Right renal pelvis (tissue), 4 donors: Measurements from ENCODE around the gene MSANTD2. TPM values are rescaled to one million over a fixed set of nuclear protein-coding genes. Genes with fewer than 3 reads are reported as not detected.
"Not testable (repeated sequence)": the region's sequence is repeated elsewhere in the genome, so short reads cannot be mapped to it uniquely, and the experiment has no call there.

Experiments
- DNase-seq, 4 donors: peaks; one replicate each; pipeline ENCODE4 v3.0.0-alpha.2; 2013; ENCODE audit warnings: low read depth in 4 of 4, low spot score in 3 of 4, missing footprints in 1 of 4
- polyA plus RNA-seq, 4 donors: library from polyadenylated mRNA; unstranded; fragments of 120-200 nt; gene quantifications; one replicate each; pipeline ENCODE4 v1.2.1, GENCODE V29; 2013; ENCODE audit not compliant: insufficient read length in 4 of 4

Gene MSANTD2
- polyA plus RNA-seq, 4 donors = 25.4 to 39.9 (median 27.5) TPM

DNA sequence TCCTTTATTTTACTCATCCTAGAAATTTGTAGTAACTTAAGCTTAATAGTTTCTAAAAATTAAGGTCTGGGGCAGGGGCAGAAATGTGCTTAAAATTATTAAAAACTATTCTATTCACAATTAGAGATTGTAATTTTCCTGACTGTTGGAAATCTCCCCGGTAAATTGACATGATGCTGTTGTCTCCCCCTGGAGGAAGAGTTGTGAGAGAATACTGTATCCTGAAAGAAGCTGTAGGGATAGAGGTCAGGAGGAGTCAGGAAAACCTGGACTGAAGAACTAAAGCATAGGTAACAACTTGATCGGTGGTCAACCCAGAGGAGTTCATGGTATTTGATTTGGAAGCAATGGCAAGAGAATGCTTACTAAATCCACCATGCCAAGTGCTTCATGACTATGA, 21.9 kb downstream of the MSANTD2 start:
- DNase-seq = no peak

DNA sequence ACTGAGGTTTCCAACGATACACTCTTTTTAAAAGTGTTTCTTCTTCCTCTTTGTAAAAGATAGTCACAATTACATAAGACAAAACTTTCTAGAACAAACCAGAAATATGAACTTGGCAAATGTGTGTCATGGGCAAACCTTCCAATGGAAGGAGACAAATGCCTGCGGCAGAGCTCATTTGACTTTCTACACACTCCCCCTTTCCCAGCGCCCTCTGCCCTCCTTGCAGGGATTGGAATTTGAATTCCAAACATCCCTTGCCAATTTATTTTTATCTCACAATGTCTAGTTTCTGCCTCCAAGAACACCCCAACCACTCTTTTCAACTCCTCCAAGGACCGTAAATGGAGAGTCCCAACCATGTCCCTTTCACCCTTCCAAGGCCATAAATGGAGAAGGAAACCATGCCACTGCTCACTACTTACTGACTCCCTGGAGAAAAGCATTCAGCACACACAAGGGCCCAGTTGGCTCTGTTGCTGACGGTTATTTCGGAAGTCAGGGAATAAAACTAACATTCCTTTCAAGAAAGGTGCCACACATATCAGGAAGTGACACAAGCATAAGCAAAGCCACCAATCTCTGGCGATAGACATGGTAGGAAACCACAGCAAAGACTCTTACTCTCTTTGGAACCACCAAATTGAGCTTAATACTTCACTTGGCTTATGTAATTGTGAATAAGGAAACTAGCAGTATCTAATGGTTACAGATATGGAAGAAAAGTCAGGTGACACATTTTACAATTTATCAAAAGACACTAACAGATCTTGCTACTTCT, 23.2 kb downstream of the MSANTD2 start:
- no peak for DNase-seq

DNA sequence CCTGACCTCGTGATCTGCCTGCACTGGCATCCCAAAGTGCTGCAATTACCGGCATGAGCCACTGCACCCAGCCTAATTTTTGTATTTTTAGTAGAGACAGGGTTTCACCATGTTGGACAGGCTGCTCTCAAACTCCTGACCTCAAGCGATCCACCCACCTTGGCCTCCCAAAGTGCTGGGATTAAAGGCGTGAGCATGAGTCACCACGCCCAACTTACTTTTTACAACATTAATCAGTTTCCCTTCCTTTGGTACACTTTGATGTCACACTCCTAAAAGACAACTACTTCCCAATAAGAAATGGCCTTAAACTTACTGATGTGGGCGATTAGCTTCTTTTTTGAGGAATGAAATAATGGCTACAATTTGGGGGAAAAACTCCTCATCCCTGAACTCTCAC, 29.2 kb downstream of the MSANTD2 start:
- DNase-seq = not testable (repeated sequence)

DNA sequence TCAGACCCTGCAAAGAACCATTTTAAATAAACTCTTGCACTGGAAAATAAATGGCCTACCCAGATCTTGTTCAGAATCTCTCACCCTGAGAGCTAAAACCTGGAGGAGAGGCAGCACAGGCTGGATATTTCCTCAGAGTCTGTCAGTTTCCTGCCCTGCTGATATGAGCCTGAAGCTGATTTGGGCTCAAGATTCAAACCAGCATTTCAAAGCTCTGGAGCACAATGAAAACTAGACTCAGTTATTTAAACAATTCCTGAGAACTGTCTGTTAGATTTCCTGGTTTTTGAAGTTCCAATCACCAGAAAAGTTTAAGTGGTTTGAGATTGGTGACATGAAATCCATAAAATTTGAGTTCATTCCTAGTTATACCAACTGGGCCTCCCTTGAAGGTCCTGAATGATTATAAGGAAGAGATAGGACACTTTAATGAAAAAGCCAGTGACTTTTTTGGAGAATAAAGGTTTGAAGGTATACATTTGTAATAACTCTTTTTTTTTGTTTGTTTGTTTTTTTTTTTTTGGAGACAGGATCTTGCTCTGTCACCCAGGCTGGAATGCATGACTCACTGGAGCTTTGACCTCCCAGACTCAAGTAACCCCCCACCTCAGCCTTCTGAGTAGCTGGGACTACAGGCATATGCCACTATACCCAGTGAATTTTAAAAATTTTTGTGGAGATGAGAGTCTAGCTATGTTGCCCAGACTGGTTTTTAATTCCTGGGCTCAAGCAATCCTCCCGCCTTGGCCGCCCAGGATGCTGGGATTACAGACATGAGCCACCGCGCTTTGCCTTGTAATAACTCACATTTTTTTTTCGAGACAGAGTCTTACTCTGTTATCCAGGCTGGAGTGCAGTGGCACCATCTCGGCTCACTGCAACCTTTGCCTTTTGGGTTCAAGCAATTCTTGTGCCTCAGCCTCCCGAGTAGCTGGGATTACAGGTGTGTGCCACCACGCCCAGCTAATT, 30.1 kb downstream of the MSANTD2 start:
- no peak for DNase-seq

DNA sequence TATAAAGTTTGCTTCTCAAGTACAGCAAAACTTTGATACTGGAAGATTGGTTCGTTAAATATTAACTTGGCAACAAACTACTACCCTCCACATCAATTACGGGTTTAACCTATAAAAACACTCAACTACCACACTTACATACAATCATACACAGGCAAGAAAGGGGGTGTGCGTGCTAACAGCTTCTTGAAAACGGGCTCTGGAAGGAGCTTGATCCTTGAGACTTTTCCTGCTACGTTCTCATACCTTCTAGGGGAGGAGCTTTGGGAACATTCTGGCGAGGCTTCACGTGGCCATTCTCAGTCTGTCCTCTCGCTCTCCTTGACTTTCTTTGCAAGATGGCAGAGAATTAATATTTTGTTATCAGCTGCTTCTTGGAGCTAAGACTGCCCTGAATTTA, 31.3 kb downstream of the MSANTD2 start:
- DNase-seq = no peak

DNA sequence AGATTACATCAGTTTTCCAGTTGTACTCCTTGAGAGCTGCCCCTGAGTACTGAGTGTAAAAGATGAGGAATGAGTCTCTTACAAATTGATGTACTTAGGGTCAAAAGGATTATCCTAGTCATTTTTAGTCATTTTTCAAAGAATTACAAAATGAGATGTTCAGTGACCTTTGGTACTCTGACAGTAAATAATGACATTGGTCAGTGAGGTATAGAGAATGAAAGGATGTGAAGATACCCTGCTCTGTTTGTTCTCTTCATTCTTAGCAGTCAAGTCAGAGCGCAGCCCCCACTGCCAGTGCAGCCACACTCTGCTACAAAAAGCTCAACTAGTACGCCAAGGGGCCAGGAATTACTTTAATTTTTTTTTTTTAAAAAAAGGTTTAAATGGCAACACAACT, 34.0 kb downstream of the MSANTD2 start:
- DNase-seq = no peak

DNA sequence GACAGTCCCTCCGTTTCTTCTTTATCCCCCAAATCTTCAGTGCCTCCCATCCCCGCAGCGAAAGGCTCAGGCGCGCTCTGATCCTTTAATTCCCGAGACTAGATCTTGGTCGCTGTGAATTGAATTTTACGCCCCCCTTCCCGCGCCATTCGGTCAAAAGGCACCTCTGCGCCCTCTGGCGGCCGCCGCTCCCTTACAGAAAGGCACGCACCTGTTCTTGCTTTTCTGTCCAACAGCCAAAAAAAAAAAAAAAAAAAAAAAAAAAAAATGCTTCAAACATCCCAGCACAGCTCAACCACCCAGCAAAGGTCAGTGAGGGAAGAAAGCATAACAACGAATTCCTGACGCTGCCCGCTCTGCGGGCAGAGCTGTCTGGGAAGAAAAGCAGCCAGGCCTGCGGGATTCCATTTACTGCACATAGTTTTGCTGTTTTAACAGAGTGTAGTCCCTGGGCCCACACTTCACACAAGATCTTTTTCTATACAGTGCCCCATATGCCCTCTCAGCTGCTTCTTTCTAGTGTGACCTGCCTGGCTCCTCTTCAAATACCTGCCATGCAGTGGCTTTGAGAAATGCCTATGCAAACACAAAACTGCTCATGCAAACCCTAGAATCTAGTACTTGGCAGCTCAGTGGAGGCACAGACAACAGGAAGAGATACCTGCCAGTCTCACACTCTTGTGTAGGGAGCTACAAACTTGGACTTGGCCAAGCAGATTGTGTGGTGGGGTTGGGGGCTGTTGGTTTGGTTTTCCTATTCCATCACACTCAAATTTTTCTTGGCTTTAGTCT, 36.9 kb downstream of the MSANTD2 start:
- peak in 2 of 4 donors; percentile 76 for DNase-seq

DNA sequence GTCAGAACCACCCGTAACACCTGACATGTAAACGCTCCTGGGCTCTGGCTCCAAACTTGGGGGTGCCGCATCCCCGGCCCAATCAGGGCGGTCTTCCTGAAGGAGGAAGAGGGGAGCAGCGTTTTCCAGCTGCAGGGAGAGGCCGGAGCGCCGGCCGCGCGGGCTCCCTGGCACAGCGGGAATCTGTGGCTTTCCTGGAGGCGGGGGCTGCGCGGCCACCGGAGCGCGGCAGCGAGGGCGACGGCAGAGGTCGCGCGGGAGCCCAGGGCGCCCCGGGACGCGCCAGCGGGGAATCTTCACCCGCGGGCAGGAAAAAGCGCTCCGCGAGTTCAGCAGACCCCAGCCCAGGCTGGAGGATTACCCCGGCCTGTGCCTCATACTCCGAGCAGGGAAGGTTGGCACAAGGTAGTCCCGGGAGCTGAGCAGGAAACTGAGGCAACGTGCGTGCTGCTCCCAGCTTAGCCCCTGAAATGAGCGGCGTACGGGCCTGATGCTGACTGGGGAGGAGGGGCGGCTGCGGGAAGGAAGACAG, 37.5 kb downstream of the MSANTD2 start:
- no peak for DNase-seq

DNA sequence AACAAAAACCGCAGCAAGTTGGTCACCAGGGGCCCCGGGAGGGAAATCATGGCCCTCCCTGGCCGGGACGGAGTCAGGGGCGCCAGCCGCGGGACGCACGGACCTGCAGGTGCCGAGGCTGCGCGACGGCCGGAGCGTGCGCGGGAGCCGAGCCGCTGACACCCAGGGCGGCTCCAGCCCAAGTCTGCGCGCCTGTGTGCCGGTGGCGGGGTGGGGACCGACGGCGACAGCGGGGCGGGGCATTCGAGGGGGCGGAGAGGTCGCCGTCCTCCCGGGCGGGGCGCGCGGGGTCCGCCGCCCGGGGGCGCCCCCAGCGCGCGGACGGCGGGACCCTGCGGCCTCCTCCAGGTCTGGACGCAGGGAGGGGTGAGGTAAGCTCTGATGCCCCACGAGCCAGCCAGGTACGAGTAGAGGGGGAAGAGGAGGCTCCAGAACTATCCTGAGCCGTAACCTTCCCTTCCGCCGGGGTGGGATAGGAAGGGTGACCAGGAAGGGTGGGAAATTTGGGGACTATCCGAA, 38.0 kb downstream of the MSANTD2 start, which contains the start of gene ESAM:
ESAM (minus strand) TSS at position 186 of the 519 bp plus-strand sequence; CDS start at position 50, 136 bp downstream.
- no peak for DNase-seq

DNA sequence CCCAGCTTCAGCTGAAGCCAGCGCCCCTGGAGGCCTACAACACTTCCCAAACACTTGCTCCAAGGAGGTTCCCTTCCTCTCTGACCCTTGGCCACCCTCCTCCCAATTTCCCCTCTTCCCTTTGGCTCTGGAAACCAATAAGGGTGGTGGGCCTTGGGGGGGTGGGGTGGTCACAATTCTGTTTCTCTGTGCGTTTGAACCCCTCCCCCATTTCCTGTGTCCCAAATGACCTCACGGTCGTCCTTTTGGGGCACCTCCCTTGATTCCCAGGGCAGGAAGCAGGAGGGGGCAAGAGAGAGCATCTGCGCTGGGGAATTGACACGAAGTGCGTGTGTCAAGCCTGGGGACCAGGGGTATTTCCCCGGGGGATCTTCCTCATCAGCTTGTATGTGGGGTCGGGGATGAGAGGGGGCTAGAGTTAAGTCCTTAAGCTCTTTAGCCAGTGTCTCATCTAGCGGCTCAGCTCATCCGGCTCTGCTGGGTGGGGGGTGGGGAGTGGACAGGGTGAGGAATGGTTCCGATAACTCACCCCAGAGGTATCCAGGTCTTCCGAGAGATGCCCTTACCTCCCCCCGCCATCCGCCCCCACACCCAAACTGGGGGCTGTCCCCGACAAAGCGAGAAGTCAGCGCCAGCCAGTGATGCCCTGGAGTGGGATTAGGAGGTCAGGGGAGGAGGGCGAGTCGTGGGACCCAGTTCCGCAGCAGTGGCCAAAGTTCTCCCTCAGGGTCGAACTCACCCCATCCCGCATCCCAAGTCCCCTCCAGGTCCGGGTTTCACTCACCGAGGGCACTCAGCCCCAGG, 38.7 kb downstream of the MSANTD2 start:
- no peak for DNase-seq

DNA sequence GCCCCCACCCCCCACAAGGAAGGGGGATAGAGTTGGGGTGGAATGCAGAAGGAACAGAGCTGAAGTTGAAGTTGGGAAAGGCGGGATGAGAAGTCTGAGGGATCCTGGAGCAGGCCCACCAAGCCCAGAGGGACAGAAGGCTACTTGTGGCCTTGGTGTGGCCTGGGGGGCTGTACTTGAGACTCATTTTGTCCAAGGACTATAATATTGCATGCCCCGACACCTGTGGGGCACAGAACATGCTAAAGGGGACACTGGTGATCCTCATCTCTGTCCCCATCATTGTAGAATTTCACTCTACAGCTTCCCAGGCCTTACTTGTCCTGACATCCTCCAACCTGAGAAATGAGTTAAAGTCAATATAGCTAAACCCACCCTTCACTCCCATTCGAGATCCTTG, 39.4 kb downstream of the MSANTD2 start:
- no peak for DNase-seq

DNA sequence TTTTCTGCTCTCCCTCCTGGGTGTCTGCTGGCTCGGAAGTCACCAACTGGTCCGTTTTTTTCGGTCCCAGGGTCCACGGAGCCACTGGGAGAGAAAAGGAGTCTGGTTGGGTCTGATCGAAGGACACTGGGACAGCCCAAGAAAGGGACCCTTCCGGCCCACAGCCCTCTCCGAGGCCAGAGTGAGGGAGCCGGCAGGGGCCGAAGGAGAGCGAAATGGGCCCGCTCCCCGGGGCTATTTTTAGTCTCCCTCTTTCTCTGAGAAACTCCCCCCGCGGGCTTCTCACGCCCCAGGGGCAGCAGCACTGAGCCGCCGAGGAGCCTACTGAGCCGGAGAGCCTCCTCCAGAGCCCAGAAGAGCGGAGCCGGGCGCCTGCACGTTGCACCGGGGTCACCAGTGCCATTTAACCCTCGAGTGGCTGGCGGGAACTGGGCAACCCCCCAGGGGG, 40.0 kb downstream of the MSANTD2 start:
- DNase-seq = no peak

DNA sequence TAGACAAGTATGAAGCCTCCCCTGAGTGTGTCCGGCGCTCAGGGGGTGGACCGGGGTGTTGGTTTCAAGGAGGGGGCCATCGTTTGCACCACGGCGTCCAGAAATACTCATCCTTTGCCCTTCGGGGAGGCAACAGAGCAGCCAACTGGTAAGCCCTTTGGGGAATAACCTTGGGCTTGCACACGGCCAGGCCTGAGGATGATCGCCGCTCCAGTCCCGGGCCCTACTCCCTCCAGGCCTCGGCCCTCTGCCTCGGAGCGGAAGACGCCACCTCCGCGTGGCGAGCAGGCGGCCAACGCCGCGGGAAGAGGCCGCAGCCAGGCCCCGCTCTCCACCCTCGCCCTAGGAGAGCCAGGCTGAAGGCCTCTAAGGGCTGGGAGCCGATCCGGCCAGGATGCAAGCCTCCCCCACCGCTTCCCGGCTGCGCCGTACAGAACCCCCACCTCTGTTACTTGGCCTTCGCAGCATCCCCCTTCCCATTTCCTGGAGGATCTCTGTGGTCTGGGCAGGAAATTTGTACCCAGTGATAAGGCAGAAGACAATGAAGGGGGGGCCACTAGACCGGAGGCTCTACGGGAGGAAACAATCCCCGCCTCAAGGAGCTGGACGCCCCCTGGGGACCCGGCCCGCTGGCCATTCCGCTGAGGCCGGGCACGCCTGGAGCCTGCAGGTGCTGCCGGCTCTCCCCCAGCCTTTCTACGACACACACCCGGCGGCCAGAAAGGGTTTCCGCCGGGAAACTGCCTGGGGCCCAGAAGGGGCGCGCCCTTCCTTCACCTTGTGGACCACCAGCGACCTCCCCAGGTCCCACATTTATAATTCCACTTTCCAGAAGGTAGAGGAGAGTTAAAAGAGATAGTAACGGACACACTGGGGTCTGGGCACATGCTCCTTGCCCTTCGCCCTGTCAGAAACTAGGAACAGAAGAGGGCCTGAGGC, 40.7 kb downstream of the MSANTD2 start:
- DNase-seq = no peak

DNA sequence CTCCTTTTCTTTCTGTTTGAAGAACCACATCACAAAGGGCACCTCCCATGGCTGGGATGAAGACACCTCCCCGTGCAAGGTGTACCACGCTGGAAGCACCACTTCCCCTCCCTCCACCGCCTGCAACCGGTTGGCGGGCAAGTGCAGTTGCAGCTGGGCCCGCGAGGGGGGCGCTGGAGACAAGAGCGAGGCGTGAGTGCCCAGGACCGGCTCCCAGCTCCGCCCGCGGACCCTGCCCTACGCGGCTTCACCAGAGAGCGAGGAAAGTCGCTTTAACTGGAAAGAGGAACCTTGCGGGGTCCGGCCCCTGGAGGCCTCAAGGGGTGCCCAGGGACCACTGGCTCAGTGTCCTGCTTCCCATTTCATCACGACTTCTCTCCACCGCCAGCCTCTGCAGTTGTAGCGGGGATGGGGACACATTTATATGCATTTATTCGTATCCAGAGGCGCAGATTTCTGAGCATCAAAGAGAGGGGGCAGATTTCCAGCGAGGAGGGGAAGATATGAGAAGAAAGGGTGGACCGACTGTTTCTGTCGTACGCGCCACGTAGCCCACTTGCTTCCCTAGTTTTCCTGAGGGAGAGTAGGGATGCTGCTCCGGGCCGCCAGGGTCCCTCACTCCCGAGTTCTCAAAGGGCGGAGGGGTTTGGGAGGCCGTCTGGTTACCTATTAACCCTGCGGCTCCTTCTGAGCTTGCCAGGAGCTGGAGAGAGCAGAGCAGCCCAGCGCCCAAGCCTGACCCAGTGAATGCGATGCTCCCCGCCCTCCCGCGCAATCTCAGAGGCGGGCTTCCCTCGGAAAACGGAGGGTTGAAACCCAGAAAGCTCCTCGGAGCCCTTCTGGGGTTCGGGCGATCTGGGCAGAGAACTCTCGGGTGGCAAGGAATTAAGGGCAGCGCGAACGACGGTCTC, 41.6 kb downstream of the MSANTD2 start:
- peak in 1 of 4 donors; percentile 60 for DNase-seq

DNA sequence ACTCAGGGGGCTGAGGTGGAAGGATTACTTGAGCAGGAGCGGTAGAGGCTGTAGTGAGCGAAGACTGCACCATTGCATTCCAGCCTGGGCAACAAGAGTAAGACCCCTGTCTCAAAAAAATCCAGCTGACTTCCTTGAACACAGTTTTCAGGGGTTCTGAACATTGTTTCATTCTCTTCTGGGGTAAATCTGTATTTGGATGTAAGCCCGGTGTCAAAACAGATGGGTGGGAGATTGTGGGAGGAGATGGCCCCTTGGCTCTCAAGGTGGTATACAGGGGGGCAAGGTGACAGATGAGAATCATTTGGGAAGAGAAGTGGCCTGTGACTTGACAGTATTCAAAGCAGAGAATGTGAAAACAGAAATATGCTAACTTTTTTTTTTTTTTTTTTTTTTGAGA, 42.9 kb downstream of the MSANTD2 start:
- DNase-seq = no peak

DNA sequence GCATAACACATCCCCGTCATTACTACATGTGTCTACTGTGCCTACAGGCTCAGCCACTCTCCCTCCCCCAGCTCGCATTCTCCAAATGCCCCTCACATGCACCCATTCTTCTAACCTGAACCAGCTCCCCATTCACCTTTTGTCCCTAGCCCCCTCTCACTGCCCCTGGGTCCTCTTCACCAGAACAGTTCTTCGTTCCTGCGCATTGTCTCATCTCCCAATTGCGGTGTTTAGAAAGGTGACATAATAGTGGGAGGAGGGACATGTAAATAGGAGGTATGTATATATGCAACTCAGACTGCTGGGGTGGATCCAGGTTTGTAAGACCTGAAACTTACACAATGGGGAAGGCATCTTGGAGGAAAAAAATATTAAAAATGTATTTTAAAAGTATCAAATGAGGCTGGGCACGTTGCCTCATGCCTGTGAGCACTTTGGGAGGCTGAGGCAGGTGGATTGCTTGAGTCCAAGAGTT, 43.4 kb downstream of the MSANTD2 start:
- DNase-seq = no peak
